K562 (cell line): ENCODE measurements around the gene GOSR1. TPM values are rescaled to one million over a fixed set of nuclear protein-coding genes. Genes with fewer than 3 reads are reported as not detected.

Experiments used
- ATAC-seq: fragments of 200-7000 bp; cut with Tn5 transposase; 3 replicates; pipeline ENCODE4 v1.9.1; 2020; ENCODE audit warnings: moderate library complexity
- BruUV-seq: library from RNA; stranded (reverse); fragments of 400-500 nt; replicated peaks from 2 replicates; lab custom pipeline; 2021; lab: Mats Ljungman, UMichigan
- CTCF ChIA-PET: fragments of 300-600 bp; formaldehyde crosslinking; extraction: SDS; loops from one replicate; lab custom pipeline; 2021; ENCODE audit warnings: low intra/inter-chr PET ratio; lab: Yijun Ruan, JAX
- POLR2A ChIA-PET: fragments of 300-600, 350-650 bp; sonication (Branson Sonifier 250); formaldehyde crosslinking; extraction: SDS; loops from one replicate; lab custom pipeline; 2021; ENCODE audit warnings: antibody characterized with exemption, inconsistent platforms; lab: Yijun Ruan, JAX
- DNase-seq, 4 experiments: peaks; one replicate each; pipeline versions ENCODE4 v3.0.0 to v3.0.0-alpha.2; 2011 to 2018; ENCODE audit warnings: low spot score in 3 of 4, mixed read lengths in 3 of 4; ENCODE audit errors: extremely low read depth in 1 of 4
- FAIRE-seq: peaks from 2 replicates; lab custom pipeline; 2011; peaks lifted over from hg19 to GRCh38; lab: Jason Lieb, UNC
- H2AFZ ChIP-seq: 2 replicates; pipeline ENCODE4 v1.6.0; 2011; ENCODE audit warnings: low read depth, low read length, control low read depth, inconsistent platforms
- H3K27ac ChIP-seq: fragments of 200-600 bp; 3 replicates; pipeline ENCODE4 v1.8.0; 2011; ENCODE audit warnings: low read depth, mild to moderate bottlenecking, control low read depth, inconsistent platforms, low read length, moderate library complexity, mixed read lengths; ENCODE audit errors: extremely low read depth
- H3K27me3 ChIP-seq, 2 experiments: fragments of 300-600 bp in 1 of 2; 2 replicates in 1 of 2; 3 replicates in 1 of 2; pipeline versions ENCODE4 v1.6.0 to v1.8.0; 2011; ENCODE audit warnings: inconsistent platforms in 2 of 2, low read length in 2 of 2, mild to moderate bottlenecking in 1 of 2, mixed read lengths in 1 of 2, moderate library complexity in 1 of 2; ENCODE audit not compliant: control insufficient read depth in 2 of 2, insufficient read depth in 2 of 2
- H3K36me3 ChIP-seq: fragments of 300-600 bp; 3 replicates; pipeline ENCODE4 v1.8.0; 2011; ENCODE audit warnings: mild to moderate bottlenecking, low read length, inconsistent platforms; ENCODE audit not compliant: control insufficient read depth, insufficient read depth
- H3K4me1 ChIP-seq, 2 experiments: fragments of 200-600 bp in 1 of 2; replicated peaks in 1 of 2; 2 replicates in 1 of 2; 3 replicates in 1 of 2; pipeline versions ENCODE4 v1.5.1 to v1.8.0; 2011; ENCODE audit warnings: inconsistent platforms in 2 of 2, low read length in 2 of 2, mild to moderate bottlenecking in 1 of 2, mixed read lengths in 1 of 2, moderate library complexity in 1 of 2; ENCODE audit not compliant: control insufficient read depth in 2 of 2, insufficient read depth in 2 of 2
- H3K4me2 ChIP-seq: 2 replicates; pipeline ENCODE4 v1.6.1; 2011; ENCODE audit warnings: low read length, control low read depth, inconsistent platforms, mixed read lengths; ENCODE audit not compliant: insufficient read depth
- H3K4me3 ChIP-seq: fragments of 200-600 bp; sonication (generic), shearing (Covaris generic); 2 replicates; pipeline ENCODE4 v1.5.1; 2016; ENCODE audit warnings: control low read depth, inconsistent platforms
- H3K79me2 ChIP-seq: fragments of 200-600 bp; 3 replicates; pipeline ENCODE4 v1.8.0; 2011; ENCODE audit warnings: low read length, inconsistent platforms; ENCODE audit not compliant: control insufficient read depth, insufficient read depth
- H3K9ac ChIP-seq, 2 experiments: 2 replicates each; pipeline versions ENCODE4 v1.6.0 to v1.6.1; 2011; ENCODE audit warnings: low read depth in 2 of 2, low read length in 2 of 2, control low read depth in 1 of 2, inconsistent platforms in 1 of 2, mild to moderate bottlenecking in 1 of 2, mixed read lengths in 1 of 2; ENCODE audit not compliant: insufficient read depth in 1 of 2
- H3K9me1 ChIP-seq: one replicate; pipeline ENCODE4 v1.6.0; 2011; ENCODE audit warnings: inconsistent platforms, mild to moderate bottlenecking, low read length, moderate library complexity; ENCODE audit not compliant: control insufficient read depth, insufficient read depth
- H3K9me3 ChIP-seq: replicated peaks from 2 replicates; pipeline ENCODE4 v1.5.1; 2011; ENCODE audit warnings: low read depth, low read length, inconsistent platforms; ENCODE audit not compliant: control insufficient read depth, insufficient read depth
- H4K20me1 ChIP-seq: replicated peaks from 2 replicates; pipeline ENCODE4 v1.6.1; 2011; ENCODE audit warnings: low read length, inconsistent platforms, mixed read lengths; ENCODE audit not compliant: control insufficient read depth, insufficient read depth
- ARID1B ChIP-seq: fragments of 450-650 bp; IDR thresholded peaks from 2 replicates; pipeline ENCODE4 v1.6.1; 2016; ENCODE audit warnings: antibody characterized with exemption, mild to moderate bottlenecking, inconsistent platforms
- CBFA2T2 ChIP-seq: fragments of 450-650 bp; conservative IDR thresholded peaks from 2 replicates; pipeline ENCODE4 v1.6.1; 2017; ENCODE audit warnings: mild to moderate bottlenecking
- CBFA2T3 ChIP-seq: fragments of 450-650 bp; IDR thresholded peaks from 2 replicates; pipeline ENCODE4 v1.6.1; 2017
- FOSL1 ChIP-seq: fragments of 200-800 bp; sonication (Bioruptor generic); conservative IDR thresholded peaks from 2 replicates; pipeline ENCODE4 v1.6.1; 2016; ENCODE audit warnings: missing genetic modification characterization, missing compliant biosample characterization
- MEIS2 ChIP-seq: fragments of 450-650 bp; IDR thresholded peaks from 2 replicates; pipeline ENCODE4 v1.6.1; 2014; ENCODE audit warnings: mild to moderate bottlenecking; ENCODE audit not compliant: partially characterized antibody
- POLR2AphosphoS5 ChIP-seq: IDR thresholded peaks from 2 replicates; pipeline ENCODE4 v1.6.1; 2011; ENCODE audit warnings: mild to moderate bottlenecking, low read depth, low read length, moderate library complexity; ENCODE audit not compliant: control insufficient read depth, insufficient read depth
- RUNX1 ChIP-seq: sonication (generic); IDR thresholded peaks from 2 replicates; pipeline ENCODE4 v1.6.1; 2016; ENCODE audit warnings: antibody characterized with exemption, low read depth
- TRIM24 ChIP-seq, 2 experiments: fragments of 450-650 bp; IDR thresholded peaks; 2 replicates each; pipeline ENCODE4 v1.6.1; 2016
- WGBS: fragments of 100-300 bp; shearing (Covaris generic); methylation state at CpG from one replicate; pipeline ENCODE4 v1.1.6; 2016; ENCODE audit warnings: low coverage, mixed read lengths; ENCODE audit not compliant: insufficient coverage; ENCODE audit errors: missing lambda C conversion rate; 5-methylcytosine and 5-hydroxymethylcytosine counted together
- in situ Hi-C: fragments of 300-500 bp; cut with MboI; formaldehyde crosslinking; loops from 4 replicates; pipeline ENCODE4 v1.15.0; 2018; ENCODE audit warnings: inconsistent platforms, mixed read lengths
- intact Hi-C: fragments of 100-400 bp; cut with micrococcal nuclease; formaldehyde crosslinking; loops from 2 replicates; pipeline ENCODE4 v1.14.2; 2022
- polyA plus RNA-seq, 8 experiments: library from polyadenylated mRNA; depleted of rRNA in 4 of 8; stranded (reverse) in 5 of 8; unstranded in 3 of 8; fragments of >200 nt; fragmentation: Nextera tagmentation in 2 of 8; fragmentation: Illumina TruSeq in 1 of 8; extraction: Ambion mirVana in 2 of 8; extraction: Trizol in 1 of 8; gene quantifications; 2 replicates each; pipeline versions ENCODE4 v1.2.1 to v1.2.3, GENCODE V29; 2011 to 2014; ENCODE audit warnings: inconsistent platforms in 1 of 8, missing spikeins in 1 of 8
- total RNA-seq, 7 experiments: library from RNA; depleted of rRNA in 6 of 7; stranded (reverse); fragments of >200 nt in 6 of 7; fragmentation: Illumina TruSeq in 2 of 7; extraction: Trizol in 2 of 7; gene quantifications; 2 replicates each; pipeline versions ENCODE4 v1.2.1 to v1.2.3, GENCODE V29; 2011 to 2021; ENCODE audit warnings: low replicate concordance in 1 of 7

Gene GOSR1
- total and polyA plus RNA-seq, 9 of the 15 experiments (the other 6 are each of a cell fraction or from before 2014, with no cell fraction given): 17.6 to 95.5 (median 33.3) TPM

GRCh38 chr17:30530346-30531025 lies 53.3 kb downstream of the GOSR1 start:
- Histone ChIP-seq H2AFZ (no peak overlapping the region), H3K36me3 (no peaks in the 10 kb centered on the region), H3K79me2 (no peaks in the 10 kb centered on the region), H4K20me1 (no peaks in the 10 kb centered on the region), H3K9me3 (no peaks in the 10 kb centered on the region), H3K4me2 (no peak overlapping the region), H3K27me3 (0 out of 5 replicates have a peak, but pooled peaks cover 0 to 2% of the 10 kb centered on the region in 2 experiments), H3K4me1 (peaks cover 3 to 6% of the 10 kb centered on the region in 2 experiments; a peak in 2 of 5 replicates), H3K4me3 (no peak overlapping the region), H3K27ac (no peak overlapping the region), H3K9me1 (no peaks in the 10 kb centered on the region), H3K9ac (no peak overlapping the region)
- WGBS: 26% methylated on average over 2 of the region's 2 CpGs
- in situ Hi-C loops: no loop called here
- peak; percentile 25; the same call in 1 of the 2 replicates for TF ChIP-seq CBFA2T3
- peak; percentile 40; the same call in 1 of the 2 replicates for TF ChIP-seq ARID1B
- TF ChIP-seq MEIS2: no peak
- TF ChIP-seq POLR2AphosphoS5: no peak
- TF ChIP-seq TRIM24 (IDR thresholded peaks at IDR 0.05): no peak
- TF ChIP-seq FOSL1 (tag): peak; percentile 91
- TF ChIP-seq CBFA2T2: 0 out of 2 replicates have a peak, but pooled peaks have one; percentile 15
- TF ChIP-seq RUNX1: no peak
- DNase-seq (no peak), FAIRE-seq (no peak), ATAC-seq (no peak)
- ChIA-PET CTCF (no interaction called here), POLR2A (interaction anchor here (0.5 to 1.0 kb wide), 2 partner anchors 25 to 34 kb away, joined by 3 read pairs; no protein-coding TSS in a partner anchor)
- BruUV-seq: no TSS peak
- intact Hi-C loops: no loop called here
